Inferior parietal cortex (tissue), 1 donor: ENCODE data around the gene USP5.

Experiments
- DNase-seq: peaks from one replicate; pipeline ENCODE4 v3.0.0-alpha.2; 2016; ENCODE audit errors: extremely low spot score

USP5 gene

GRCh38 chr12:6912164-6912935 is 60.4 kb downstream of the USP5 start:
- DNase-seq, result no peak

GRCh38 chr12:6914246-6914946 is 62.4 kb downstream of the USP5 start, which contains the start of gene ENO2:
ENO2 (plus strand) TSS chr12:6914580; CDS start chr12:6915833, 1,253 bp downstream.
- peak; percentile 58 for DNase-seq

GRCh38 chr12:6914947-6915788 is 63.2 kb downstream of the USP5 start:
- no peak for DNase-seq

GRCh38 chr12:6915789-6916285 is 63.9 kb downstream of the USP5 start:
- no peak for DNase-seq
